HCT116 (cell line): ENCODE measurements around the gene RBBP6.

Experiments used
- EZH2 ChIP-seq: fragments of 200-600 bp; sonication (generic); IDR thresholded peaks from 2 replicates; pipeline ENCODE4 v1.6.1; 2017; ENCODE audit warnings: antibody characterized with exemption, mixed run types
- FOSL1 ChIP-seq: IDR thresholded peaks from 2 replicates; pipeline ENCODE4 v1.6.1; 2012; ENCODE audit warnings: low read depth
- POLR2A ChIP-seq: IDR thresholded peaks from 2 replicates; pipeline ENCODE4 v1.7.0; 2011; ENCODE audit warnings: borderline replicate concordance; ENCODE audit not compliant: insufficient read depth, insufficient read length; ENCODE audit errors: extremely low read depth
- POLR2AphosphoS5 ChIP-seq: IDR thresholded peaks from 2 replicates; pipeline ENCODE4 v1.6.1; 2011; ENCODE audit warnings: mild to moderate bottlenecking, low read depth, low read length, moderate library complexity
- YY1 ChIP-seq: IDR thresholded peaks from 2 replicates; pipeline ENCODE4 v1.6.1; 2011; ENCODE audit warnings: low read length, low read depth, moderate library complexity, mild to moderate bottlenecking; ENCODE audit not compliant: insufficient replicate concordance; ENCODE audit errors: extremely low read depth
- TF ChIP-seq, protein P1 (sequence below), 3 experiments: fragments of 200-600 bp in 1 of 3; sonication (generic) in 1 of 3; IDR thresholded peaks in 2 of 3; conservative IDR thresholded peaks in 1 of 3; 2 replicates each; pipeline ENCODE4 v1.5.1; 2012 to 2017; ENCODE audit warnings: low read depth in 2 of 3, low read length in 2 of 3, antibody characterized with exemption in 1 of 3, borderline replicate concordance in 1 of 3, control low read depth in 1 of 3, mild to moderate bottlenecking in 1 of 3, mixed read lengths in 1 of 3, mixed run types in 1 of 3, moderate library complexity in 1 of 3; ENCODE audit not compliant: insufficient read depth in 1 of 3

DNA sequence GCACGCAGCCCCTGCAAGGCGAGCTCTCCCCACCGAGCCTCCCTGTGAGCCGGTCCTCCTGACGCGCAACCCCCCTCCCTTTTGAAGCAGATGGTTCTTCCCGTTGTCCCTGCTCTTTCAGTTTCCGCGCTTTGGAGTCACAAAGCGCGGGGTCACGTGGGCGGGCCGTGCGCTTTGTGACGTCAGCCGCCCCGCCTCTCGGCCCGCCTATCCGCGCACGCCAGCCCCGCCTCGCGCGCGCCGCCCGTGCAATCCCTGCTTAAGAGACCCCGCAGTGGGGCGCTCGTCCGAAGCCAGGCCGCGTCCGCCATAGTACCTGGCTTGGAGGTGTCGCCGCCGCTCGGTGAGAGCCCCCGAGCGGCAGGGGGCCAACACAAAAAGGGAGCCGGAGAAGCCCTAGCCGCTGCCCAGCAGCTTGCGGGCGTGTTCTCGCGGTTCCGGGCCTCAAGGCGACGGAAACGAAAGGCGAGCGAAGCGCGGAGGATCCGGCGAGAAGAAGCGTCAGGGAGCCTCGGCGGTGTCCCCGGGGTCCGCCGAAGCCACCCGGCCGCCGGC lies at the start of gene RBBP6:
- TF ChIP-seq POLR2A (peak; percentile 94), EZH2 (no peak), YY1 (peak; percentile 93), POLR2AphosphoS5 (peak; percentile 97), FOSL1 (no peak)
- TF ChIP-seq, protein P1, sequence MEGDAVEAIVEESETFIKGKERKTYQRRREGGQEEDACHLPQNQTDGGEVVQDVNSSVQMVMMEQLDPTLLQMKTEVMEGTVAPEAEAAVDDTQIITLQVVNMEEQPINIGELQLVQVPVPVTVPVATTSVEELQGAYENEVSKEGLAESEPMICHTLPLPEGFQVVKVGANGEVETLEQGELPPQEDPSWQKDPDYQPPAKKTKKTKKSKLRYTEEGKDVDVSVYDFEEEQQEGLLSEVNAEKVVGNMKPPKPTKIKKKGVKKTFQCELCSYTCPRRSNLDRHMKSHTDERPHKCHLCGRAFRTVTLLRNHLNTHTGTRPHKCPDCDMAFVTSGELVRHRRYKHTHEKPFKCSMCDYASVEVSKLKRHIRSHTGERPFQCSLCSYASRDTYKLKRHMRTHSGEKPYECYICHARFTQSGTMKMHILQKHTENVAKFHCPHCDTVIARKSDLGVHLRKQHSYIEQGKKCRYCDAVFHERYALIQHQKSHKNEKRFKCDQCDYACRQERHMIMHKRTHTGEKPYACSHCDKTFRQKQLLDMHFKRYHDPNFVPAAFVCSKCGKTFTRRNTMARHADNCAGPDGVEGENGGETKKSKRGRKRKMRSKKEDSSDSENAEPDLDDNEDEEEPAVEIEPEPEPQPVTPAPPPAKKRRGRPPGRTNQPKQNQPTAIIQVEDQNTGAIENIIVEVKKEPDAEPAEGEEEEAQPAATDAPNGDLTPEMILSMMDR (IDR thresholded peaks at IDR 0.05 in 2 of 3, conservative IDR thresholded peaks at IDR 0.05 in 1 of 3; ENCODE audit: borderline replicate concordance in 1 of 3, insufficient read depth in 1 of 3, low read depth in 2 of 3, low read length in 2 of 3) = peak; percentile 9 to 21 (median 11); a peak in 2 of 6 replicates
